Fibroblast of villous mesenchyme (primary cell): Measurements from ENCODE around the gene MAN2B2. TPM values are rescaled to one million over a fixed set of nuclear protein-coding genes. Genes with fewer than 3 reads are reported as not detected.

ENCODE experiments used
- DNase-seq: peaks from one replicate; pipeline ENCODE4 v3.0.0-alpha.2; 2010; ENCODE audit warnings: low read depth
- H3K4me3 ChIP-seq: 2 replicates; pipeline ENCODE4 v1.5.1; 2011; ENCODE audit warnings: low read depth, mild to moderate bottlenecking, low read length
- total RNA-seq: library from RNA; depleted of rRNA; stranded (reverse); fragments of >200 nt; gene quantifications from 2 replicates; pipeline ENCODE4 v1.2.3, GENCODE V29; 2012
- TF ChIP-seq, protein P1 (sequence below): IDR thresholded peaks from 2 replicates; pipeline ENCODE4 v1.5.1; 2012; ENCODE audit warnings: low read depth, mild to moderate bottlenecking, low read length; ENCODE audit not compliant: insufficient read depth

Gene MAN2B2
- total RNA-seq, 1 donor: 14.2 TPM

GRCh38 chr4:6560416-6561172 lies 14.4 kb upstream of the MAN2B2 start:
- TF ChIP-seq, protein P1, sequence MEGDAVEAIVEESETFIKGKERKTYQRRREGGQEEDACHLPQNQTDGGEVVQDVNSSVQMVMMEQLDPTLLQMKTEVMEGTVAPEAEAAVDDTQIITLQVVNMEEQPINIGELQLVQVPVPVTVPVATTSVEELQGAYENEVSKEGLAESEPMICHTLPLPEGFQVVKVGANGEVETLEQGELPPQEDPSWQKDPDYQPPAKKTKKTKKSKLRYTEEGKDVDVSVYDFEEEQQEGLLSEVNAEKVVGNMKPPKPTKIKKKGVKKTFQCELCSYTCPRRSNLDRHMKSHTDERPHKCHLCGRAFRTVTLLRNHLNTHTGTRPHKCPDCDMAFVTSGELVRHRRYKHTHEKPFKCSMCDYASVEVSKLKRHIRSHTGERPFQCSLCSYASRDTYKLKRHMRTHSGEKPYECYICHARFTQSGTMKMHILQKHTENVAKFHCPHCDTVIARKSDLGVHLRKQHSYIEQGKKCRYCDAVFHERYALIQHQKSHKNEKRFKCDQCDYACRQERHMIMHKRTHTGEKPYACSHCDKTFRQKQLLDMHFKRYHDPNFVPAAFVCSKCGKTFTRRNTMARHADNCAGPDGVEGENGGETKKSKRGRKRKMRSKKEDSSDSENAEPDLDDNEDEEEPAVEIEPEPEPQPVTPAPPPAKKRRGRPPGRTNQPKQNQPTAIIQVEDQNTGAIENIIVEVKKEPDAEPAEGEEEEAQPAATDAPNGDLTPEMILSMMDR: no peak
- no peak overlapping the region for H3K4me3 ChIP-seq
- DNase-seq: no peak

- H3K4me3 ChIP-seq: no peak overlapping the region
- TF ChIP-seq, protein P1: no peak
- DNase-seq: no peak
Observed at GRCh38 chr4:6561173-6561516, 13.8 kb upstream of the MAN2B2 start.

DNA sequence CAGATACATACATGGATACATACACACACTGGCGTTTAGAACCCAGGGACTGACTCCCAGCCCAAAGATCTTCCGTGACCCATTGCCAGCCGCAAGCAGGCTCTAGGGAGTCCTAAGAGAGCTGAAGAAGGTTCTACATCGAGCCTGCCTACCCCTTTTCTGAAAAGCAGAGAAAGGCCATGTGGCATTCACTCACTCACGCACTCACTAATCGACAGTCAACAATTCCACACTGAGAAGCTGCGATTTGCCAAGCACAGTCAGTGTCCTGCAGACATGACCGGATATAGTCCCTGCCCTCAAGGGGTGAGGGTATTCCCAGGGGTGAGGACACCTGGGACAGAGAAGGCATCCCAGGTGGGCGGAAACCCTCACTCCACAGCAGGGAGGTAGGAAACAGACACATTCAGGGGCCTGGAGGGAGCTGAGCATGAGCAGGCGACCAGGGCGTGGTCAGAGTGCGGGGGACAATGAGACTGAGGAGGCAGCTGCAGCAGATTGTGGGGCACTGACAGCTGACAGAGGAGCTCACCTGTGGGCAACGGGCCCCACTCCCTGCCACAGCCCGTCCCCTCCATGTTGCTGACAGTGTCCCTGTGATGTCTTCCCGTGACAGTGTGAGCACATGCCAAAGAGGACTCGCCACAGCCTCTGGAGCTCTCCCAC lies 13.2 kb upstream of the MAN2B2 start:
- H3K4me3 ChIP-seq: no peak overlapping the region
- no peak for DNase-seq
- TF ChIP-seq, protein P1: no peak

DNA sequence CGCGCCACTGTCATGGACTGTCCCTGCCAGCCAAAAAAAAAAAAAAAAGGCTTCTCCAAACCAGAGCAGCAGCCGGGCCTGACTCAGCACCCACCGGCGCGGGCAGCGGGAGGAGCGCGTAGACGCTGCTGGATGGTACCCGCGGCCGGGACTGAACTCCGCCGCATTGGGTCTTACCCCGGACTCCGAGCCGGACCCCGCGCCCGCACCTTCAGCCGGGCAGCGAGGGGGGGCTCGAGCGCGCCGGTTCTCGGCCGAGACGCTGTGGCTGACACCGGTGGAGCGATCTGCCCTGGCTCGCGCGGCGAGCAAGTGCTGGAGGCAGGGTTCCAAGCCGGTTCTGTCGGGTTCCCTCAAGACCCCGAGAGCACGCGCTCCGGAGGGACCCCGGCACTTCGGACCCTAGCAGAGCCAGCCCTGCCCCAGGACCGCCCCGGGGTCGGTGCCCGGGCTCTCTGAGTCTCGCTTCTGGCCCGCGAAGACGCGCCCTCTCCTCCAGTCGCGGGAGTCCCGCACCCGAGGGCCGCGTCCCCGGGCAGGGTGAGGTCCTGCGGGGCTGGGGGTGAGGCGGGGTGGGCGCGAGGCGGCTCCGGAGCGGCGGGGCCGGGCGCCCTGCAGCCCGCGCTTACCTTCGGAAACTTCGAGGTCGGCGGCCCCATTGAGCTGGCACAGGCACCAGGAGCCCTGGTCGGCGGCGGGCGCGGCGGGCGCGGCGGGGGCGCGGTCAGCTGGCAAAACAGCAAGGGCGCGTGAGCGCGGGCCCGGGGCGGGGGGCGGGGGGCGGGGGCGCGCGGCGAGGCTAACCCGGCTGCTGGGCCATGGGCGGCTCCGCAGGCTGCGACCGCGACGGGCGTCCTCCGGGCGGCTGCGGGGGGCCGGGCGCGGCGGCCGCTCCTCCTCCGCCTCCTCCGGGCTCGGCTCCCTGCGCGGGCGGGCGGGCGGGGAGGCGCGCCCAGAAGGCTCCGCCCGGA lies 11.8 kb upstream of the MAN2B2 start:
- TF ChIP-seq, protein P1: no peak
- no peak overlapping the region for H3K4me3 ChIP-seq
- DNase-seq: no peak

DNA sequence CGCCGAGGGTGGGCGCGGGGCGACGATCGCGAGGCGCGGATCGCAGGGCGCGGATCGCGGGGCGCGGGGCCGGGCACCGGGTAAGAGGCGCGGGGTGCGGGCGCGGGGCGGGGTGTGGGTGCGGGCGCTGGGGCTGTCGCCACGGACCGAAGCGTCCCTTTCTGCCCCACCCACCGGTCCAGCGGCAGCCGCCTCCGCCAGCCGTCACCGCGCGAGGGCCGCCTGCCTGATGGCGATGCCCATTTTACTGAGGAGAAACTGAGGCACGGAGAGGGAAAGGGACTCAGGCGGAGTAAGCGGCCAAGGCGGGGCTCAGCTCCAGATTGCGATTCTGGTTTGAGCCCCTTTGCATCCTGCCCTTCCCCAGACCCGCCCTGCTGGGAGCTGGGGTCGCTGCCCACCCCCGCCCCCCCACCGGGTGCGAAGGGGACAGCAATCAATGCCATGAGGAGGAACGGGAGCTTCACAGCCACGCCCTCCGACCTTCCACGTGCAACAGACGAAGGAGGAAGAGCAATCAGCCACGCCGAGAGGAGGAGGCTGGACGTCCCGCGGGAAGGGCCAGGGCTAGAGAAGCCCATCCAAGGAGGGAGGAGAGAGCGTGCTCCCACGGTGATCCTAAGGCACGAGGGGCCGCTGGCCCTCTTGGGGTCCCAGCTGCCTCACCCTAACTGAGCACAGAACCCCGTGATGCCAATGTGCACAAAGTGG lies 10.9 kb upstream of the MAN2B2 start:
- TF ChIP-seq, protein P1: no peak
- H3K4me3 ChIP-seq: no peak overlapping the region
- no peak for DNase-seq
